GM21529 (cell line): Measurements from ENCODE around the gene MSX2.
"Not testable (repeated sequence)": the region's sequence is repeated elsewhere in the genome, so short reads cannot be mapped to it uniquely, and the experiment has no call there.

Experiments used
- ATAC-seq: cut with Tn5 transposase; IDR thresholded peaks from one replicate; pipeline ENCODE4 v1.9.1; 2021; ENCODE audit not compliant: unreplicated experiment

MSX2 gene

DNA sequence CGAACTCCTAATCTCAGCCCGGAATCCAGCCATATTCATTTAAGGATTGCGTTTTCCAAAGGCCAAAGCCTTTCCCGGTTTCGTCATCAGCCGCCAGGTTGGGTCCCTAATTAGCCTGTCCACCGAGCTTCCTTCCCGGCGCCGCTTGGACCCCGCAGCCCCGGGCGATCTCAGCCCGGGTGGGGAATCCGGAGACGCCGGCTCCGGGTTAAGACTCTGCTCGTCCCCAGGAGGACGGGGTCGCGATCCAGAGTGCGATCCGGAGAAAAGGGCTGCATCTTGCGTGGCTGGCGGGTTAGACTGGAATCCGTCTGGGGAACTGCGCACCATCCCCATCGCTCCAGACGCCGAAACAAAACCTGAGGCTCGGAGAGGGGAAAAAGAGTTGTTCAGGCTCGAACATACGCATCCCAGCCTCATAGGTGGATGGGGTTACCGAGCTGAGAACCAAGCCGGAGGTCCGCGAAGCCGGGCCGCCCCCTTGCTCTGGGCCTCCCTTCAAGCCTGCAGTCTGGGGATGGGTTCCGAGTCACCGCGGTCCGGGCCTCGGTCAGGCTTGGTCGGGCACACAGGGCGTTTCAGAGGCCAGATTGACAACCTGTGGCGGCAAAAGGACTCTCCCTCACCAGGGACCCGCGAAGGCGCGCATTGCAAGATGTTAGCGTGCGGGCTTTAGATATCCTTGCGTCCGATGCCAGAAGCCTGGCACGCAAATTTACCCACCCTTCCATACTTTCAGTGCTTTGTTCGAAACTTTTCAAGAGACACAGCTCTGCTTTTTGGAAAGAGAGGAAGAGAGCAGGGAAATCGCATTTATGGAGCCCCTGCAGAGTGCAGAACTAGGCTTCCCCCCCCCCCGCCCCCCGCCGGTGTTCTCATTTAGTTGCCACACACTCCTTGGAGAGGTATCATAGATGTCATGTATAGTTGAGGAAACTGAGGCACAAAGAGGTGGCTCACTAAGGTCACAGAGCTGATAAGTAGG is 7.9 kb downstream of the MSX2 start:
- no peak for ATAC-seq

DNA sequence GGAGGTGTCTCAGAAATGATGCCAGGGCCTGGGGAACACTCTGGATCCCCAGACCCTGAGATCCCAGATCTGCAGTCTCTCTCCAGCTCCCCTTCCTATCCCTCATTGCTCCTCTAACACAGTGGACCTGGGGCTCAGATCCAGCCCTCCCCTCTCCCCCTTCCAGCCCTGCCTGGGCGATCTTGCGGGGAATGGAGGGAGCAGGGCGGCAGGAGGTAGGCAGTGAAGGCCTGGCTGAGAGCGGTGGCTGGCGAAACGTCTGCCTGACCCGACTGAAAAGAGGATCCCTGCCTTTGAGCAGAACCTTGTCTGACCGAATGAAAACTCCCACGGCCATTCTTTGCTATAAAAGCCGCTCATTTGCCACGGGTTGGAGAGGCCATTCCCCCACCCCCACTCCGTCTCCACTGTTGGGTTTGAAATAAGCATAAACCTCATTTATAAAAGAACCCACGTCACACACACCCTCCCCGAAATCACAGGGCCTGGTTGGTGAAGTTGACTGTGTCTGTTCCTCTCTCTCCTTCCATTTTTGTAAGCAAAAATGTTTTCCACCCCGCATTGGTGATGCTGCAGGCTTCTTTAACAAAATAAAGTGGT is 8.8 kb downstream of the MSX2 start:
- ATAC-seq, result no peak

DNA sequence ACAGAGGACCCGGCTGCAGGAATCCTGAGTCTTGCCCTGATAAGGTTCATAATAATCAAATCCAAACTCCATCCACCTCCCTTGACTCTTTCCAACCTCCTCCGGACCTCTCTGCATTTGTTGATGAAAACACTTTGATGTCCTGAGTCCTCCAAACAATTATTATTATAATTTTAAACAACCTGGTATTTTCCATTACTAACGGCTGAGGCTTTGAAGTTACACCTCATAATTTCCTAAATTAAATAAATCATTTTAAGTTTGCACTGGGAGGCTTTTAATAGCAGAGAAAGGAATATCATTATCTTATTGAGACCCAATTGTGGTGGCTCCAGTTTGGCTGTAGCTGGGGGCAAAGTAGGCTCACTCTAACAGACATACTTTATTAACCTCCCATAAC is 9.5 kb downstream of the MSX2 start:
- ATAC-seq, result no peak

DNA sequence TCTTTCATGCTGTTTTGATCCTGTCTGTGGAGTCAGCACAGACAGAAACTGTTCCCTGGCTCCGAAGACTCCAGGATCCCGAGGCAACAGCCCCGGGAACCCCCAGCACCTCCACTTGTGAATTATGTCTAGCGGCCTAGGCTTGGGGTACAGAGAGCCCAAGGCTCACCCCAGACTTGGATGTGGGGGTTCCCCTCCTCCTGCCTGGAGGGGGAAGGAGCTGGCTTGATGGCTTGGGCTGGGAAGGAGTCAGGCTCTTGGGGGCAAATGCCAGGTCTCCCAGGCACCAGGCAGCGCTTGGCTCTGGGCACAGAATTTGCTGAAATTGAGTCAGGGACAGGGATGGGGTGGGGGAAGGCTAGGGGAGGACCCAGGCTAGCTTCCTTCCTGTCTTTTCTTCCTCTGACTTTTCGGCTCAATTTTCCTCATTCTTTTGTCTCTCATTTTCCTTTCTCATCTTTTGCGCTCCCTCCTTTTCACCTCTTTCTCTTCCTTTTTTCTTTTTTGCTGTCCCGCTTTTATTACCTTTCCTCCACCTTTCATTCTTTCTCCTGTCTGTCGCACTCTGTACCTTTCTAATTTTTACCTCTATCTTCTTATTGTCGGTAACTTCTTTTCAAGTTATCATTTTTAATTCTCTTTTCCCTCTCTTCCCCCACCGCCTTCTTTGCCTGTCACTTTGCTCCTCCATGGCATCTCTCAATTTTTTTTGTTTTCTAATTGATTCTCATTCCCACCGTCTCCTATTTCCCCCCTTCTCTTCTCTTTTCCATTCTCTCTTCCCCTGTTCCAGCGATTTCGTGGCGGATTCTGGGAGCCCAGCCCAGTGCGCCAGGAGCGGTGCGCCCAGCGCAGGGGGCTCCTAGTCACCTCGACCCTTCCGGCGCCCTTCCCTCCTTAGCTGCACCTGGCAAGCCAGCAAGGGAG is 10.5 kb downstream of the MSX2 start:
- ATAC-seq, result no peak

DNA sequence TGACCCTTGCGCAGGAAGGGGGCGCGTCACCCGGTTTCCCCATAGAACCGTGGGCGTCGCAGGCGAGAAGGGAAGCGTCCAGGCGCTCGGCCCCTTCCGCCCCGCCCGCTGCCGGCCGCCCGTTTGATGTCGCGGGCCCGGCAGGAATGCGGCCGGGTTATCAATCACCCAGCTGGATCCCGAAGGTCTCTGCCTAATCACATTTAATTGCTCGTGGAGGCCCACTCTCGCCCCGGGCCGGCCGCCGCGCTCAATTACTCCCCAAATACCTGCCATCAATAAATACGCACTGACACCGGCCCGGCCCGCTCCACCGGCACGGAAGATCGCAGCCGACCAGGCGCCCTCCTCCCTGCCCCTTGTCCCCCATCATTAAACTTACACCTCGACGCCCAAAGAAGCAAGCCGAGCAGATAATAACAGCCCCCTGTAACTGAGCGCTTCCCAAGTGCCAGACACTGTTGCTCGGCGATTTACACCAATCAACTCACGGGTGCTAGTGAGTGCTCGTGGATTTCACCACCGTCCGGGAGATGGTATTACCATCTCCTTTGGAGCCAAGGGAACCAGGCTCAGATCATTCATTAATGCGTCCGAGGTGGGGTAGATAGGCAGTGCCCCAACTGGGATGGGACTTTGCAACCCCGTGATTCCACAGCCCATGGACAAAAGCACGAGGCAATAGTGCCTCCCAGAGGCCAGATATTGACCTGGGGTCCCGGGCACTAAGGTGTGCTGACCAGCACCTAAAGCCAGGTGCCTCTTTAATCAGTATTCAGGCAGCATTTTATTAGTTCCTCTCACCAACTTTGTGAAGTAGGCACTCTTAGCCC is 11.3 kb downstream of the MSX2 start:
- ATAC-seq, result no peak

DNA sequence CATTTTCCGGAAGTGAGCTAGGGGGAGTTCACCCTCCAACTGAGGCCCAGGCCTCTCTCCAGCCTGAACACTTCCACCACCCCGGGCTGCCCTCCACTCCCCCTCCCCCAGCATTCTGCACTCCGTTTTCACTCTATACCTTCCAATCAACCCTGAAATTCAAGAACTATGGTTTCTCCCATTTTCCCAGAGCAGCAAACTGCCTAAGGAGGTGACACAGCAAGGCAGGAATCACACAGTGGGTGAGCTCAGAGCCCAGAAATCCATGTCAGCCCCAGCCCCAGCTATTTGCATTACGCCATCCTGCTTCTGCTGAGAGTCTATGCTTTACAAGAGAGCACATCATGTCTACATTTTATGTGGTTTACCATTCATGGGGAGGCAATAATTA is 11.9 kb downstream of the MSX2 start:
- ATAC-seq, result no peak

DNA sequence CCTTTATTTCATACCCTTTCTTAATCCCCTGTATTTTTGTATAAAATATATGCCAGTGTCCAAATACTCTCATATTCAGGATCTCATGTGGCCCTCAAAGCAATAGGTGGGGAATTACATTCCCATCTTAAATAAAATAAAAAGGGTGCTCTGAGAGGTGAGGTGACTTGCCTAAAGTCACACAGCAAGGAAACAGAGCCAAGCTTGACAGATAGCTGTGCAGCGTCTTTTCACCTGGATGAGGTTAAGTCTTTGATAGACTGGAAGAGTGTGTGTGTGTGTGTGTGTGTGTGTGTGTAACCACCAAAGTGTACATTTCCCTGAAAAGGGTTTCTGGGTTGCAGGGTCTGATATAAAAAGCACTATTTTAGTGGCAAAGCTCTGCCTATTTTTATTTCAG is 12.4 kb downstream of the MSX2 start:
- ATAC-seq, result no peak

DNA sequence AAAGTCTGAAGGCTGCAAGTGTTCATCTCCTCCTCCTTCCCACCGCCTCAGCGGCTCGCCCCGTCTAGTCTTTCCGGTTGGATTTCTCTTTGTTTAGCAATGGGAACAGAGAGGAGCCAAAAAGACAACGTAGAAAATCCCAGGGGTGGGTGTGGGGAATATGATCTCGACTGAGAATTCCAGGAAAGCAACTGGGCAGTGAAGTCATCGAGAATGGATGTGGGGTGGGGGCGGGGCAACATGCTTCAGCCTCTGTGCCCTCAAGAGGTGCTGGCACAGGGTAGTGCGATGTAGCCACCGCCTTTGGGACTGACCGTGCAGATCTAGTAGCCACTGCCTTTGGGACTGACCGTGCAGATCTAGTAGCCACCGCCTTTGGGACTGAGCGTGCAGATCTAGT is 12.9 kb downstream of the MSX2 start:
- ATAC-seq, result no peak

DNA sequence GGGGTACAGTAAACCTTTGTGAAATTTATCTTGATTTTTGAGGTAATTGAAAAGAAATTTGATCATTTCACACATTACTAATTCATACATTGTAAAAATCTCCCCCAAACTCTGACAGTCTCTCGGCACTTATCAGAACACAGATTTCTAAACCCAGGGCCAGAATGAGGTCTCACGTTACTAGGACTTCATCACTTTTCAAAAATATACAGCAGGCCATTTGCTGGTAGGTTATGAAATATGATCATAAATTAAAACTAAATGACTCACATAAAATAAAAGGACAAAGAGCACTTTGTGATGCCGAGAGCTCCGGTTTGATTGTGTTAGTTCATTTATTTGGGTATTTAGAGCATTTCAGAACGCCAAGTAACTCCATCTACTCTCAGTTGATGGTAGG is 17.0 kb downstream of the MSX2 start:
- no peak for ATAC-seq

DNA sequence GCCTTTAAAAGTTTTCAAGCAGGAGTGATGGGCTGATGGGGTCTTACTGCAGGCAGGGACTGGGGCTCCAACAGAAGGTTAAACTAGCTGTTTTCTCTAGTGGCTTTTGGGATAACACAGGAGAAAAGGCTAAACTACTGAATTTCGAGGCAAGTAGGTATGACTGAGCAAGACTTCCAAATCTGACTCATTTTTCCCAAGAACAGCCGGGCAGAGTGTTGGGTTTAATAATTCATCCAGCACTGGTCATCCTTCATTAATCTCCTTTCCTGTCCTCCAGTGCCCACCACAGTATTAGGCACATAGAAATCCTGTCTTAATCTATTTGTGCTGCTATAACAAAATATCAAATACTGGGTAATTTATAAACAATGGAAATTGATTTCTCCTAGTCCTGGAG is 20.5 kb downstream of the MSX2 start:
- ATAC-seq, result no peak

DNA sequence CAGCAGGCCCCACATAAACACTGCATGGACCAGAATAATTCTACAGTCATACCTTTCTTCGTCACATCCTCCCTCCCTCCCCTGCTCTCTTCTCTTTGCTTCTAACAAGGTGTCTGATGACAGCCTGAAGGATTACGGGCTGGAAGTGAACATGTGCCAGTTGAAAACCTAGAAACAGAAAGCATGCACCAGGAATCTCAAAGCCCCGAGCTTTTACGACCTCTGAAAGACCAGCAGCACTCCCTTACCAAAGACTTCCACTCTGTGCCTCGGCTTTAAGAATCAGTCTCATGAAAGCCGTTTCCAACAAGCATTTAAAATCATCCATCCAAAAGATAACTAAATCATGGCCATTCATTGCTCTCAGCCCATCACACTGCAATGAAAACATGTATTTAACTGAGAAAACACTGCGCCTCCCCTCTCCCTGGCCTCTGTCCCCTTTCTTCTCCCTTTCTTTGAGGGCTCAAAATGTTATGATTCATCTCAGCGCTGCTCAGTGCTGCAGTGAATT is 21.3 kb downstream of the MSX2 start:
- no peak for ATAC-seq

DNA sequence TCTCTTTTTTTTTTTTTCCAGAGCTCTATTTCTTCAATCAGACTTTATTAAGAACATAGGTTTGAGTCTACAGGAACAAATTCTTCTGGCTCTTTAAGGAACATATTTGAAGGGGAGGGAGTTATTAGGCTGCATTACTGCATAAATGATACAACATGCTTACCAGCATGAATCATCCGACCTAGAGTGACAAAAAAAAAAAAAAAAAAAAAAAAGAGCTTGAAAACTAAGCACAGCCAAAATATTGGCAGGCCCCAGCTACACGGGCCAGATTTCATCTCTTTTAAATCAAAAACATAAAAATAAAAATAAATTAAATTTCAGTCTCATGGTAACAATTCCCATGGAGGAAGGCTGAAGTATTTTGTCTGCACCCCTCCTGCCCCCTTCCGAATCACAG is 26.3 kb downstream of the MSX2 start:
- no peak for ATAC-seq

DNA sequence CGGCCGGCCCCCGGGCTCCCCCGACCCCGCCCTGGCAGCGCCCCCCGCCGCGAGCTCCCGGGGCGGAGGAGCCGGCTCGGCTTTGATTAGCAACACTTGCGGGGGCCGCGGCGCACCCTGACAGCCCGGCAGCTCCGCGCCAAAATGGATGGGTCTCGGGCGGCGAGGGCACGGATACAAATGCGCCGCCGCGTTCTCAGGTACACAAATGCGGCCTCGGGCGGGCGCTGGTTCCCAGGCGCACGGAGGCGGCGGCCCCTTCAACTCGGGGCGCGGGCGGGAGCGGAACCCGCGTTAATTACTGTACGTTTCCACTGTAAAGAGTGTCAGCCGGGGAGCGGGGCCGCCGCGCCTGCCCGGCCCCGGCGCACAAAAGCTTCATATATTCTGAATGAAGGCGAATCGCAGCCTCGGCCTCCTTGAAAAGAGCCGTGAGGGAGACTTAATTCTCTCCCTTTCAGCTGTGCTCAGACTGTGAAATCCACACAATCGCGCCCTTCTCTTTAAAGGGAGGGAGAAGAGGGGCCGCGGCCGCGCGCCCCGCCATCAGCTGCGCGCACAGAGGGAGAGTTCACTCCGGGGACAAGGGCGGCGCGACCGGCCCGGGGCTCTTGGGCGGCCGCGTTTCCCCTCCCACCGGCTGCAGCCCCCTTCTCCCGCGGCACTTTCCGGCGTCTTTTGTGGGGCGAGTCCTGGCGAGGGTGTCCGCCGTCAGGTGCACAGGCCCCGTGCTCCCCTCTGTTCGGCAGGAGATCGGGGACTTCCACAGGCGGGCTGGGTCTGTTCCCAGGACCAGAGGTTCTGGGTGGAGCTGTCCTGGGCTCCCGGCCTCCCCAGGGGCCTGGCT is 27.0 kb downstream of the MSX2 start:
- no peak for ATAC-seq

DNA sequence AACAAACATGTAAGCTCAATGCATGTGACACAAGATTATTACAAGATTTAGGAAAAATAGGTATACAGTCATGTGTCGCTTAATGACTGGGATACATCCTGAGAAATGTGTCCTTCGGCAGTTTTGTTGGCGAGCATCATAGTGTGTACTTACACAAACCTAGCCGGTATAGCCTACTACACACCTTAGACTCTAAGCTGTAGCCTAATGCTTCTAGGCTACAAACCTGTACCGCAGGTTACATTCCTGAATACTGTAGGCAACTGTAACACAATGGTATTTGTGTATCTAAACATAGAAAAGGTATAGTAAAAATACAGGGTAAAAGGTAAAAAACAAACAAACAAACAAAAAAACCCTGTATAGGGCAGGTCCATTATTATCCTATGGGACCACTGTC is 27.7 kb downstream of the MSX2 start:
- ATAC-seq, result no peak

DNA sequence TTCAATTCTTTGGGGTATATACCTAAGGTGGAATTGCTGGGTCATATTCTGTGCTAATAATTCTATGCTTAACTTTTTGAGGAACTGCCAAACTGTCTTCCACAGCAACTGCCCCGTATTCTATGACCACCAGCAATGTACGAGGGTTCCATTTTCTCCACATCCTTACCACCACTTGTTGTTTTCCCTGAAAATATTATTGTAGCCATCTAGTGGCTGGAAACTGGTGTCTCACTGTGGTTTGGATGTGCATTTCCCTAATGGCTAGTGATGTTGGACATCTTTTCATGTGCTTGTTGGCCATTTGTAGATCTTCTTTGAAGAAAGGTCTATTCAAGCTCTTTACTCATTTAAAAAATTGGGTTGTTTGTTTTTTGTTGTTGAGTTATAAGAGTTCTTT is 30.7 kb downstream of the MSX2 start:
- no peak for ATAC-seq

DNA sequence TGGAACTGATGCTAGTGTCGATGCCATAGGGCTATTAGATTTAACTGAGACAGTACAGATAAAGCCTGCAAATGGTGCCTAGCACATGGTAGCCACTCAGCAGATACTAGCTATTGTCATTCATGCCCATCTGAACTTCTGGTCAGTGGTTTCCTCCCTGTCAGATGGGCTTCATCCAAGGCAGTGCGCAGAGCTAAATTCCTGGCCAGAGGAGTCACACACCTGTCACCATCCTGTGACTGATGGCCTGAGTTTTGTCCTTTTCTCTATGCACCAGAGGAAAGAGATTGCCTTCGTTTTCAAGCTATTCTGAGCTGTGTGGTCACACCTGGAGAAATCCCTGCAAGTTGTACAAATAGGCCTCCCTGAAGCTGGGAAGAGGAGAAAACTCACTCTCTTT is 34.7 kb downstream of the MSX2 start:
- ATAC-seq, result no peak

DNA sequence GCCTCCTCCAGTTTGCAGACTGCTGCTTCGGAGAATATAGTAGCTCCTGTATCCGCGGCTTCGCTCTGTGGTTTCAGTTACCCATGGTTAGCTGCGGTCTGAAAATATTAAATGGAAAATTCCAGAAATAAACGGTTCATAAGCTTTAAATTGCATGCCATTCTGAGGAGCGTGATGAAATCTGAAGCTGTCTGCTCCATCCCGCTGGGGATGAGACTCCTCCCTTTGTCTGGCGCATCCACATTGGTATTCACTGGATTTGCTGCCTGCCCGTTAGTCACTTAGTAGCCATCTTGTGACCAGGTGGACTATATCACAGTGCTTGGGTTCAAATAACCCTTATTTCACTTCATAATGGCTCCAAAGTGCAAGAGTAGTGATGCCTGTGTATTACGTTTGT is 36.3 kb downstream of the MSX2 start:
- ATAC-seq, result no peak

DNA sequence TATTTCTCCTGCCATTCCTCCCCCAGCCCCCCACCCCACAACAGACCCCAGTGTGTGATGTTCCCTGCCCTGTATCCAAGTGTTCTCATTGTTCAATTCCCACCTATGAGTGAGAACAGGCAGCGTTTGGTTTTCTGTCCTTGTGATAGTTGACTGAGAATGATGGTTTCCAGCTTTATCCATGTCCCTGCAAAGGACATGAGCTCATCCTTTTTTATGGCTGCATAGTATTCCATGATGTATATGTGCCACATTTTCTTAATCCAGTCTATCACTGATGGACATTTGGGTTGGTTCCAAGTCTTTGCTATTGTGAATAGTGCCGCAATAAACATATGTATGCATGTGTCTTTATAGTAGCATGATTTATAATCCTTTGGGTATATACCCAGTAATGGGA is 37.0 kb downstream of the MSX2 start:
- not testable (repeated sequence) for ATAC-seq

DNA sequence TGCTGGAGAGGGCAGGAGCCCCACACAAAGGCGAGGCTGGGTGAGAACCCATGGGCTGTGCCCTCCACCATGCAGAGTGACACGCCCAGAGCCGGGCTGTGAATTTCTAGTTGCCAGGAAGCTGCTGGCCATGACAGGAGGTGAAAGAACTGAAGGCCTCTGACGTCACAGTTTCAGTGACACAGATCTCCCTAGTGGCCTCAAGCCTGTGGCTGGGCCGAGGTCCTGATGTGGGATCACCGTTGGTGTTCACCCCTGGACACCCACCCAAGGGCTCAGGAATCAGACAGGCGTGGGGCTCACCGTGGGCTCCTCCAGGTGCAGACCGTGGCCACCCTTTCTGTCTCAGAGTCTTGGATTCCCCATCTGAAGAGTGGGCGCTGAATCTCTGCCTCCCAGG is 39.9 kb downstream of the MSX2 start:
- no peak for ATAC-seq

DNA sequence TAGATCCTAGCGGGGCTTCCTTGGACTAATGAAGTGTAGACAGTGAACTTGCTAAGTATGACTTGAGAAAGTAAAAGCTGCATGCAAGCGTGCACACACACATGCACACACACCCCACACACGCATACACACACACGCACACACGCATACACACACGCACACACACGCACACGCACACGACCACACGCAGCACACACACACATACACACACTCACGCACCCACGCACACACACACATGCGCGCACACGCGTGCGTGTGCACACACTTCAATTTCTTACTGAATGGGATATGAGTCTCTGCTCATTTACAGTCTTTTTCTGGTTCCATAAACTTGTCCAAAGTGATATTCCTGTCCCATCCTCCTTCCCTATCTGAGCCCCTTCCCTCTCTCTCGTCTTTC is 41.2 kb downstream of the MSX2 start:
- ATAC-seq, result no peak
